NCI-H1694 (cell line): ENCODE data around the gene TMEM132D.

Source experiments
- DNase-seq: peaks from one replicate; lab custom pipeline; 2025; lab: John Stamatoyannopoulos, UW

The TMEM132D gene

DNA sequence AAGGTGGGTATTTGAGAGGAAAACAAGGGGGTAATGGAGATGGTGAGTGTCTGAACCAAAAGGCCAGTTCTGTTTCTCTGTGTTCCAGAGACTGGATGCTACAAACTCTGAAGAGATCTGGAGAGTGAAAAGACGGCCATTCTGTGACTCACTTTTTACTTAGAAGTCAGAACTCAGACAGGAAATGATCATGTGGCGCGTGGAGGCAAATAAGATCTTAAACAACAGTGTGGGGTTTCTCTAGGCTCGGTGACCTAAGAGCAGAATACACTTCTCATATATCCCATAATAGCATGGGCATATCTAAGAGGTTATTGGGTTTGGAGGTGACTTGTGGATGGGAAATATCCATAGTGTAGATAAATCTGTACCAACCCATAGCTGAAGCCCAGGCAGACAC, 463.5 kb downstream of the TMEM132D start:
- no peak for DNase-seq

DNA sequence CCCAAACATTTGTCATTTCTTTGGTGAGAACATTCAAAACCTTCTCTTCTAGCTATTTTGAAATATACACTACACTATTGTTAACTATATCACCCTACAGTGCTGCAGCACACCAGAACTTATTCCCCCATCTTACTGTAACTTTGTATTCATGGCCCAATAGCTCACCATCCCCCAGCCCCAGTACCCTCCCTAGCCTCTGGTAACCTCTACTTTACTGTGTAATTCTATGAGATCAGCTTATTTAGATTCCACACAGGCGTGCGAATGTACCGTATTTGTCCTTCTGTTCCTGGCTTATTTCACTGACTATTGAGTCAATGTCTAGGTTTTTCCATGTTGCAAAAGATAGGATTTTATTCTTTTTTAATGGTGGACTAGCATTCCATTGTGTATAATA, 469.0 kb downstream of the TMEM132D start:
- no peak for DNase-seq

DNA sequence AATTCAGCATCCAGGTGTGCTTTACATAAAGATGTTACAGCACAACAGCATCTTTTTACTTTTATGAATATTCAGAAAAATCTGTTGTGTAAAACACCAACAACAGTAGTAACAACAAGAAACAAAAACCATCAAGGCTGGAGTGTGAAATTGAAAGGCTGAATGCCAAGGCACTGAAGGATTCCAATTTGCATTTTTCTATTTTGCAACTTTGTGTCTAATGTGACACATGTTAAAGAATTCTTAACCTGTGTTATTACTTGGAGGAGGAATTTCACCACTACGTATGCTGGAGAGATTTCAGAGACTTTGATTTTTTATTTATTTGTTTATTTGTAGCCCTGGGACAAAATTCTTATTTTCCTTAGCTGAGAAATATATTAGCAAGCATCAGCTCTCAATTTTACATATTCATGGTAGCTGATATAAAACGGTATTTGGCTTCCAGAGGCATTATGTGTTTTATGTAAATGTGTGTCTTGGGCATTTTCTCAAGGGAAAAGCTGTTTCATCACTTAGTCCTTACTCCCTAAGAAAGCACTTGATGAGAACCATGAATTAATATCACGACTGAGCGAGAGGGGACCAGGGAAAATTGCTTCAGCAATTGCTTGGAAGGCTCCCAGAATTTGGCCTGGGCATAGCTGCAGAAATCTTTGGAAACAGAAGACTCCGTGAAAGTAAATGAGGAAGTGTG, 475.4 kb downstream of the TMEM132D start:
- DNase-seq = no peak

DNA sequence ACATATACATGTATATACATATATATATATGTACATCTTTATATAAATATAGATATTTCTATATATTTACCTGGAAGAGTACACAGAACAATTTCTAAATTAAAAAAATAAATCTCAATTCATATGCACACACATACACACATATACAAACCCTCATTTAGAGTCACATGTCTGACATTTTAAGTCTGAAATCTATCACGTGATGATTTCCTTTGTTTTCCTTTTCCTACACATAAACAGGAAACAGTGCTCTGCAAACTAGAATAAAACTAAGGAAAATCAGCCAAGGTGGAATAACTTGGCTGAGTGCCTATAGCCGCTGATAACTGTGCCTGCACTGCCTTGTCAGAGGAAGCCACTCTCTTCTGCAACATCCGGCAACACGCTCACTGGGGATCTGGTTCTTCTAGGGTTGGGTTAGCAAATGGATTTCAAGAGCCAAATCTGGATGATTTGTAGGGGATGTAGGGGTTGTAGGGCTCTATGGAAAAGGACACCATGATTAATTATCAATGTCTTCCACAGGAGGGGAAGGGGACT, 480.7 kb downstream of the TMEM132D start:
- DNase-seq = no peak

DNA sequence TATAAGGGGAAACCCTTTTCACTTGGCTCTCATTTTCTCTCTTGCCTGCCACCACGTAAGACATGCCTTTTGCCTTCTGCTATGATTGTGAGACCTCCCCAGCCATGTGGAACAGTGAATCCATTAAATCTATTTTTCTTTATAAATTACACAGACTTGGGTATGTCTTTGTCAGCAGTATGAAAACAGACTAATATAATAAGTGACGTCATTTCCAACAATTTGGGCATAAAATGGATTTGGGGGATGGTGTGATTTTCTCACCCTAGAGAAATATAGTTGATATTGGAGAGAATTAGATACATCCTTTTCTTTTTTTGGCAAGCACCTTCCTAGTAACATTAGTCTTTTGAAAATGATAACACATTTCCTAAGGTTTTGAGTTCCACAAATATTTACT, 490.5 kb downstream of the TMEM132D start:
- DNase-seq = no peak

DNA sequence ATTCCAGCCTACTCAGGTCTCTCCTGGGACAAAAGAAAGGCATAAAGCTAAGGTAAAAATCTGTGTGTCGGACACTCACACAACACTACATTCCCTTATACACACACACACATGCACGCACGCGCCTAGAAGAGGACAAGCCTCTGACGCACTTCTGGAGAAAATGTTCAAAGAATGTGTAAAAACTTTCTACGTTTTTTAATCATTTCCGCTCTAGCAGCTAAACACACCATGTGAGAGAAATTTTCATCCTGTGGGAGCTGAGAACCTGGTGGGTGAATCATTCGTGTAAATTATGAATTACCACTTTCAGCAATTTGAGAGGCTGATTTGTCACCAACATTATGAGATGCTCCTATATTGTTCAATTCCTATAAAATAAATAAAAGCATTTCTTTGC, 494.5 kb downstream of the TMEM132D start:
- no peak for DNase-seq

DNA sequence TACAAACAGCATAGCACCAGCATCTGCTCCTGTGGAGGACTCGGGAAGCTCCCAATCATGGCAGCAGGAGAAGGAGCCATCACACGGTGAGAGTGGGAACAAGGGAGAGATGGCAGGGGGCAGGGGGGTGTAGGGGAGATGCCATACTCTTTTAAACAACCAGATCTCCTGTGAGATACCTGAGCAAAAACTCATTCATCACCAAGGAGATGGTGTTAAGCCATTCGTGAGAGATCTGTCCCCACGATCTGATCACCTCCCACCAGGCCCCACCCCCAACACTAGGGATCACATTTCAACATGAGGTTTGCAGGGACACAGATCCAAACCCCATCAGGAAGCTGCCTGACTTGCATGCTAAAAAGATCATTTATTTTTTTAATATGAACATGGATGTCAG, 499.3 kb downstream of the TMEM132D start:
- DNase-seq = no peak

DNA sequence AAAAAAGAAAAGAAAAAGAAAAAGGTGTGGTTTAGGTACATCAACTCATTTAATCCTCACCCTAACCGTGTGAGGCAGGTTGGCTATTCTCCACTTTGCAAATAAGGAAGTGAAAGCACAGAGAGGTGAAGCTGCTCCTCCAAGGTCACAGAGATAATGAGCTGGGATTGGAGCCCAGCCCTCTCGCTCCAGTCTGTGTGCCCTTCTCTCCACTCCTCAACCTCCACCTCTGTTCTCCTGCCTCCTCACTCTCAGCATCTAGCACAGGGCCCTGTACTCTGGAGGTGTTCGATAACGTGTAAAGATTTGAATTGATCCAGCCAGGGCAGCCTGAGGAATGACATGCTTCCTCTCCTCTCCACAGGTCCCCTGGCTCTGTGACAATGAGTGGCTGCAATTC, 502.3 kb downstream of the TMEM132D start:
- DNase-seq = no peak

DNA sequence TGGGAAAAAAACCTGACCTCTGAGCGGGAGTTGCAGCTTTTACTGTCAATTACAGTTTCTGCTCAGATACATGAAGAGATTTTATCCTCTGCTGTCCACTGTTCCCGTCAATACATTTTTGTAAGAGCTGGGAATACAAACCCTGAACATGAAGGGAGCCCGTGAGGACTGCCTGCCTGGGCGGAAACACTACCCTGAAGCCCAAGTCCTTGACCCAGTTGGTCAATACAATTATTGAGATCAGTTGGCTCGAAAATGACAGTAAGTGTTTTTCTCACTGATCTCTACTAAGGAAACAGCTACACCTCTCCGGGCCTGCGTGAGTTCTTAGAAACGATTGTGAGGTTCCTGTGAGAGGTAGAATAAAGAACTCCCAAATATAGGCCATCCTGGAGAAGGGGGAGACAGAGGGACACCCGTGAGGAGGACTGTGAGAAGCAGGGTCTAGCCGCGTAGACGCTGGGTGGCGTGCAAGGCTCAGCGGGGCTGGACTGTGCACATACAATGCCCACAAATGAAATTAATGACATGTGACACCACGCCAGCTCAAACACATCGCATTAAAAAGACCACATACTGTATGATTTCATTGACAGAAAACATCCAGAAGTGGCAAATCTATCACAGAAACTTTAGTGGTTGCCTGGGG, 509.5 kb downstream of the TMEM132D start:
- DNase-seq = no peak

DNA sequence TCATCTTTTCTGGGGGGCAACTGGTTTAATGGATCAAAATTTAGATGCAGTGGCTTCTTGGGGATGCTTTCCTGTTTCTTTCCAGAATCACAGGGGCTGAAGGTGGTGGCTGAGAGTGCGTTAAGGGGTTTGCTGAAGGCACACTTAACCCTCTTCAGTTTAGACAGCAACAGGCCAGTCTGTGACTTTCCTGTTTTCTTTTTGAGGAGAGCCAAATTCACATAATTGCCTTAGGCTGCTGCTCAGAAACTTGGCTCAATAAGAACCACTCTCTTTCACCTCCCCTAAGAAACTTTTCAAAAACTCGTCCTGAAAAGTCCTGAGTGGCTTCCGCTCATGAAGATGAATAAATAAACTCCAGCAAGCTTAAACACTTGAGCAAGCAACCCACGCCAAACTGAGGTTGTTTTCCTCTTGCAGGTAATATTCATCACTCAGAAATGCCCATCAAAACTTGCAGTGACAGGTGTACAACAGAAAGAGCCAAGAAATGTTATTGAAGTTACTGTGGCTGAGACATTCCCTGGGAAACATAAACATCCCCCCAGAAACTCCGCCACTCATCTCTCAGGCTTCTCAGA, 510.4 kb downstream of the TMEM132D start:
- no peak for DNase-seq

DNA sequence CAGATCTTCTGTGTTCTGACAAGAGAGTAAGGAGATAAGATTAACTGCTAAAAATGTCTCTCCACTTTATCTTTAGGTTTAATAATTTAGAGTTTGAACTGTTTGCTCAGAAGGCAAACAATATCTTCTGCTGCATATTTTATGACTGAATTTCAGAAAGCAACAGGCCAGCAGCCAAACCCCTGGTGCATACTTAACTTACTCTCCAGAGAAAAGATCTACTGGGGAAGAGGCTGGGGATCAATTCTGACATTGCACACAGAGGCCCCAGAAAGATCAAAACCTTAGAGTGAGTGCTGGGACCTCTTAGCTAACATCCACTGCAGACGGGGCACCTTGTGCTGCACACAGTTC, 518.2 kb downstream of the TMEM132D start:
- no peak for DNase-seq

DNA sequence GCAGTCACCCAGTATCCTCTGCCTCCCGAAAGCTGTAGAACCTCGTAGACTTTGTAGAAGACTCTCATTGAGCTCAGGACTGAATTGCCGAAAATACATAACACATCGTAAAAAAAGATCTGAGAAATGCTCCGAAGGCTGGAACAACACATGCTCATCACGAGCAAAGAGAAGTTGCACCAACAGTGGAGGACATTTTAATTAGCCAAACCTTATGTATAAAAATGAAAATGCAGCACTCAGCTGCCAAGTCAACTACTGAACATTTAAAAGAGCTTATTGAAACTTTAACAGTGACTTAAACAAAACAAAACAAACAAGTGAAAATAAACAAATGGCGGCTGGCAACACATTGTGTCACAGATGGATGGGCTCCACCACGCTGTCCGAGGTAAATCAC, 519.9 kb downstream of the TMEM132D start:
- DNase-seq = no peak

DNA sequence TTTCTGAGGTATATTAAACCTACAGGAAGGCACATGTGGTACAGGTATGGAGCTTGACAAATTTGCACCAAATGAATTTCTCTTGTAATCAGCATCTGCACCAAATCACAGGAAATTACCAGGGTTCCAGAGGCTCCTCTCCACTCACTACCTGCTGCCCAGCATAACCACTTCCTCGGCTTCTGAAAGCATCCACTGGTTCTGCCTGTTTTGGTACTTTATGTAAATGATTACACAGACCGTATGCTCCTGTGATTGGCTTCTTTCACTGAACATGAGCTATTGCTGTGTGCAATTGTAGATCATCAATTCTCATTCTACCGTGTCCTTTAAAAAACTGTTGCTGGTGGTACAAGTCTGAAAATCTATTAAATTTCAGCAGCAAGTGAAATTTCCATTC, 522.1 kb downstream of the TMEM132D start:
- no peak for DNase-seq

DNA sequence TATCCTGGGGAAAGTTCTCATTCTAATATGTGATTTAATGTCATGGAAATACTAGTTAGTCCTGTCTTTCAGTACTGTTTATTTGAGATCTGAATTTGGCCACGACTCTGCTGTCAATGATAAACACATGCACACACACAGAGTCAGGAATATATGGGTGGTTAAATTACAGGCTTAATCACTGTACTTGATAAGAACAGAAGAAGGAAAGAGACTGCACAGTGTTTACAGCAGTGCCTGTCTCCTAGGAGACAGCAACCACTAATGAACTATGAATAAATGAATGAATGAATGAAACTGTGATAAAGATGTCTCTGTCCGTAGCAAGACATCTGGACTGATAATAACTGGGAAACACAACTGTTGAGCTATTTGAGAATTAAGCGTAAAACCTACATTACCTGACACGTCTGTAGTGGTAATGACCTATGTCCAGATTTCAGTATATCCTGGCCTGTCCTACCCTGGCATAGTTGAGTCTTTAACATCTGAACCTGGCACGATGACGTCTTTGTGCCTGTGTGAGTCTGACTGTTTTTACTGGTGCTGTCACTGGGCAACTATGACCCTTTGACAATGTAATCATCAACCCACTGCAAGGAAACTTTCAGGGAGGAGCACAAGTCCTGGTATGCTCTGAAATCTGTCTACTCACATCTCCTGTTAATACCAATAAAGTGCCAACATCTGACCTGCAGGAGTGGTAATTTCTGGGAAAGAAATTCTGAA, 524.6 kb downstream of the TMEM132D start:
- DNase-seq = no peak

DNA sequence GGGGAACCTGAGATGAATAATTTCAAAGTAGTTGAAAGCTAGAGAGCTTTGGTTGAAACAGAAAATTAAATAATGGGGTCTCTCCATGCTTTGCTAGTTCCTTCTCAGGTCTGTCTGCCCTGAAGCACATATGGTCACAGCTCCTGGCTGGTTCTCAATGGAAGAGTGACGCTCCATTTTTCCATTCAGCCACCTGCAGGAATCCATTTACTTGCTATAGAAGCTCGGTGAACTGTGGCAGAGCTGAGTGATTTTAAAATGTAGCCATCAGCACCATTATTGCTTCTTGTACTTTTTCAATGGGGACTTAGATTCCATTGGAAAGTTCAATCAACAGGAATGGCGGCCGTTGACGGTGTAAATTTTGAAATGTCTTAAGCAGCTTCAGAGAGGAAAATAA, 525.3 kb downstream of the TMEM132D start:
- no peak for DNase-seq

DNA sequence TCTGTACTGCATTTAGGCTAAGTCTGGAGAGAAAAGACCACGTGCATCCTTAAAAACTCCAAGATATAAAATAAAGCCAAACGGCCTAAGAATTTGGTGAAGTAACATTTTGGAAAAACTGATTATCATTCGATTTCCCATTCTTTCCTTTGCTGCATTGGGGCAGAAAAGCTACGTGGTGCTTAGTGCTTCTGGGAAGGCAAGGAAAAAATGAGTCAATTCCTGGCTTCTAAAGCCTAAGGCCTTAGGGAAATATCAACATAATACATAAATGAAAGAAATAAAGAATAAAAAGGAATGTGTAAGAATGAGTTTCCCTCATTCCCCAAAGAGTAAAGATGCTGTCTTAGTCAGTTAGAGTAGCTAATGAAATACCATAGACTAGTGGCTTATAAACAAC, 530.1 kb downstream of the TMEM132D start:
- DNase-seq = no peak

DNA sequence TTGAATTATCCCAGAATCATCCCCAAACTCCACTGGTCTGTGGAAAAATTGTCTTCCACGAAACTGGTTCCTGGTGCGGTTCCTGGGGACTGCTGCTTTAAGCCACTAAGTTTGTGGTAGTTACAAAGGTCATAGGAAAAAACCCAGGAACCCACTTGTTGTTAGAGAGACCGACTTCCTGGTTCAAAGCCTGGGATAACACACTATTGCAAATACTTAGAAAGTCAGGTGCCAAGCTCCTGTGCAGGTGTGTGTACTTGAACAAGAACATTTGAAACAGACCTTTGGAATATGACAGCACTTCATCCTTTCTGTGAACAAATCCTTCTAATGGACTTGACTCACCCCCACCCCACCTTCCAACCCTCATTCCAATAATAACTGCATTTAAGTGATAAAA, 530.9 kb downstream of the TMEM132D start:
- DNase-seq = no peak

DNA sequence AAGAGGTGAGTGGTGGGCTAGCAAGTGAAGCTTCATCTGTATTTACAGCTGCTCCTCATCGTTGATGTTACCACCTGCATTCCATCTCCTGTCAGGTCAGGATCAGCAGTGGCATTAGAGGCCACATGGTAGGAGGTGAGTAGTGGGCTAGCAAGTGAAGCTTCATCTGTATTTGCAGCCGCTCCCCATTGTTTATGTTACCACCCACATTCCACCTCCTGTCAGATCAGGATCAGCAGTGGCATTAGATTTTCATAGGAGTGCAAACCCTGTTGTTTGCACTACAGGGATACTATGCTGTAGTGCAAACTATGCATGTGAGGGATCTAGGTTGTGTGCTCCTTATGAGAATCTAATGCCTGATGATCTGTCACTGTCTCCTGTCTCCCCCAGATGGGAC, 531.5 kb downstream of the TMEM132D start:
- no peak for DNase-seq

DNA sequence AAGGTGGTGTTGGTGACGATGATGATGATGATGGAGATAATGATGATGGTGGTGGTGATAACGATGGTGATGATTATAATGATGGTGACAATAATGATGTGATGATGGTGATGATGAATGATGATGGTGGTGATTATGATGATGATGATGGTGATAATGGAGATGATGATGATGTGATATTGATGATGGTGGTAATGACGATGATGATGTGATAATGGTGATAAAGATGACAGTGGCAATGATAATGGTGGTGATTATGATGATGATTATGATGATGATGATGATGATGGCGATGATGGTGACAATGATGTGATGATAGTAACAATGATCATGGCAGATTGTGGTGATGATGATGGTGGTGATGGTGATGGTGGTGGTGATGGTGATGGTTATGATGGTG, 532.6 kb downstream of the TMEM132D start:
- no peak for DNase-seq

DNA sequence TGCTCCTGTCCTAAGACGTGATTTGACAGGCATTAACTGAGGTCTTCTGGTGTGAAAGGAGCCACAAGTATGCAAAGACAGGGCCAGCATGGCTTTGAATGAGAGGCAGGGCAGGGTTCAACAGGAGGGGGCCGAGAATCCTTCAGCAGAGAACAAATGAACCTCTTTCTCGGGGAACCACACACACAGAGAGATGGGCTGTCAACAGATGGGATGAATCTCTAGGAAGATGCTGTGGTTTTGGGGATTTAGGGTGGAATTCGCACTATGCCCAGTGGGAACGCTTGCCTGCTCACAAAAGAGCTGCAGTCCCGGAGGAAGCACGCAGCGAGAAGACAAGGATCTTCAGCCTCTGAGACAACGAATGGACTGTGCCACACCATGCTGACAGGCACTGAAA, 537.2 kb downstream of the TMEM132D start:
- no peak for DNase-seq

DNA sequence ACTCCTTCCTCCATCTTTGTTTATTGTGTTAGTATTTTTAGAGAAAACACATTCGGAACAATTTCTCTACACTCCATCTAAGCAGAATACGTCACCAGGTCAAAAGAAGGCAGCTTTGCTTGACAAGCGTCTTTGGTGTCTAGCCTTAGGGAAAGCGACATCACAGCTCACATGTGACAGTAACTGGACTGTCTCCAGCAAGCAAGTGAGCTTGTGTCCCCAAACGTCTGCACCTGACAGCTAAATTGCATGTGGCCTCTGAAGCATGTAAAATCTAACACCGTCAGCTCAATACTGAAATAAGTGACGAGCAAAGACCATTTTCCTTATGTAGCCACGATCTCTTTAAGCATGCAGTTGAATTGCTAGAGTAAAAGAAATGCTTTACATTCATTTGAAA, 540.8 kb downstream of the TMEM132D start:
- DNase-seq = no peak

DNA sequence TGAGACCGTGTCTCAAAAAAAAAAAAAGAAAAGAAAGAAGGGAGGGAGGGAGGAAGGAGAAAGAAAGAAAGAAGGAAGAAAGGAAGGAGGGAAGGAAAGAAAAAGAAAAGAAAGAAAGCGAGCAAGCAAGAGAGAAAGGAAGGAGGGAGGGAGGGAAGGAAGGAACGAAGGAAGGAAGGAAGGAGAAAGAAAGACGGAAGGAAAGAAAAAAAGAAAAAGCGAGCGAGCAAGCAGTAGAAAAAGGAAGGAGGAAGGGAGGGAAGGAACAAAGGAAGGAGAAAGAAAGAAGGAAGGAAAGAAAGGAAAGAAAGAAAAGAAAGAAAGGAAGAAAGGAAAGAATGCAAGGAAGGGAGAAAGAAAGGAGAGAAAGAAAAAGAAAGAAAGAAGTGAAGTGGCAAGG, 546.6 kb downstream of the TMEM132D start:
- DNase-seq = no peak

DNA sequence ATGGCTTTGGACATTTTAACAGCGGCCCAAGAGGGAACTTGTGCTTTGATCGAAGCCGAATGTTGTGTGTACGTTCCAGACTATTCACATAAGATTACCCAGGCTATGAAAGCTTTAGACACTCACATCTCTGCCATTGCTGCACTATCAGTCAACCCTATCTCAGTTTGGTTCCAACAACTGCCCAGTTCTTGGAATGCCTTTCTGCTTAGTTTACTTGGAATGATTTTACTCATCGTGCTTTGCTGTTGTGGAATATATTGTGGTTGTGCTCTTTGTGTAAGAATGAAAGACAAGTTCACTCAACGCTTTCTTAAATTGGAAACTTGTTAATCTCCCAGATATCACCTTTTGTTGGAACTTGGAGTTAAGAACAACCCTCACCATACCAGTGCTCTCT, 552.3 kb downstream of the TMEM132D start:
- DNase-seq = no peak
